ENCODE measurements around the gene EPB41L1.

GRCh38 chr20:36109251-36109947, 45.1 kb upstream of the EPB41L1 start:
- TF ChIP-seq CTCF (IDR thresholded peaks at IDR 0.05 in 2 of 3, conservative IDR thresholded peaks at IDR 0.05 in 1 of 3; ENCODE audit: borderline replicate concordance in 1 of 3, insufficient read depth in 1 of 3, low read depth in 2 of 3, low read length in 2 of 3) (no peak), REST (IDR thresholded peaks at IDR 0.05; ENCODE audit: low read depth) (no peak), SRF (IDR thresholded peaks at IDR 0.05; ENCODE audit: low read depth) (no peak), POLR2AphosphoS5 (IDR thresholded peaks at IDR 0.05; ENCODE audit: low read depth, low read length) (no peak), RAD21 (IDR thresholded peaks at IDR 0.05; ENCODE audit: low read depth) (no peak), EZH2 (IDR thresholded peaks at IDR 0.05) (no peak), ZNF274 (IDR thresholded peaks at IDR 0.05; ENCODE audit: low read depth, low read length) (no peak), SP1 (IDR thresholded peaks at IDR 0.05; ENCODE audit: low read depth) (no peak), JUND (IDR thresholded peaks at IDR 0.05) (no peak), POLR2A (IDR thresholded peaks at IDR 0.05; ENCODE audit: borderline replicate concordance, extremely low read depth, insufficient read depth, insufficient read length) (no peak), YY1 (IDR thresholded peaks at IDR 0.05; ENCODE audit: extremely low read depth, insufficient replicate concordance, low read depth, low read length) (no peak), EZH2phosphoT487 (IDR thresholded peaks at IDR 0.05; ENCODE audit: borderline replicate concordance) (no peak)
